NCI-H226 (cell line): ENCODE data around the gene HIC1.

Source experiments
- DNase-seq: peaks from one replicate; pipeline ENCODE4 v3.0.0-alpha.2; 2015

The HIC1 gene

DNA sequence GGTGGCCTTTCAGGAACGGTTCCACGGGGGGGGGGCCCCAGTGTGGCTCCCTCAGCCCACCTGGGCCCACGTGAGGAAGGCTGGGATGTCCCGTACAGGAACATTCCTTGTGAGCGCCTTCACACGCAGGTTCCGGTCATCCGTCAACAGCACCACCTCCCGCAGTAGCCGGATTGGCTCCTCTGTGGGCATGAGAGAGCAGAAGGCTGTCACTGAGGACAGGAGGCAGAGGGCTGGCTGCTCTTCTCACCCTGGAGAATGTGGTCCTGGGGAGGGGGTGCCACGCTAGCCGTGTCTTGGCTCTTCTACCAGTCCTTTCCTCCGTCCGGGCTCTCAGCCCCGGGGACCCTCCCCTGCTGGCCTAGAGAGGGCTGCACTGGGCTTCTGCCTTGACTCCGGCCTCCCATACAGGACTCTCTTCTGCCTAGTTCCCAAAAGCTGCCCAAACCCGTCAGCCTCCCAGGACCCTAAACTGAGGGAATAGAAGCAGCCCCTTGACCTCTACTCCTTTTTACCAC lies 6.6 kb downstream of the HIC1 start:
- no peak for DNase-seq

DNA sequence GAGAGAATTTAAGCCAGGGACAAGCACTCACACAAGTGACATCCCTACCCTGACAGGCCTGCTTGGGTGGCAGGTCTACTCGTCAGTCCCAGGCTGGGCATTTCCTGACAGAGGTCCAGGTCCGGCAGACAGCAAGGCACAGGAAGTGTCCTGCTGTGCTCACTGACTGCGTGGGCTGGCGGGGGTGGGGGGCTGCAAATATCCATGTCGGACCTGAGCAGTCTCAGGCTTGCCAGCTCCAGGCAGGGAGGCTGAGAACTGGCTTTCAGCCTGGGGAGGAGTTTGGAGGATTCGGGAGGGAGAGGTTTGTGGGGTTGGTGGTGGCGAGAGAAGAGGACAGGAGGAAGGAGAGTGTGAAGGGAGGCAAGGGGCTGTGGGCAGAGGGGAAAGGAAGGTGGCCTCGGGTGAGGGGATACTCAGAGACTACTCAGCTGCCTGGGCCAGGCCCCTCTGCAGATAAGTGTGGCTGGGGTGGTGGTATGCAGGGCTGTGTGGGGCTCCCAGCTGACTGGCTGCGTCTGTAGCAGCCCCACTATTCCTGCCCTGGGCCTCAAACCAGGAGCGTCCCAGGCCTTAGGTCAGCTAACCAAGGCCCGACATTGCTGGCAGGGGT lies 7.8 kb downstream of the HIC1 start:
- no peak for DNase-seq

DNA sequence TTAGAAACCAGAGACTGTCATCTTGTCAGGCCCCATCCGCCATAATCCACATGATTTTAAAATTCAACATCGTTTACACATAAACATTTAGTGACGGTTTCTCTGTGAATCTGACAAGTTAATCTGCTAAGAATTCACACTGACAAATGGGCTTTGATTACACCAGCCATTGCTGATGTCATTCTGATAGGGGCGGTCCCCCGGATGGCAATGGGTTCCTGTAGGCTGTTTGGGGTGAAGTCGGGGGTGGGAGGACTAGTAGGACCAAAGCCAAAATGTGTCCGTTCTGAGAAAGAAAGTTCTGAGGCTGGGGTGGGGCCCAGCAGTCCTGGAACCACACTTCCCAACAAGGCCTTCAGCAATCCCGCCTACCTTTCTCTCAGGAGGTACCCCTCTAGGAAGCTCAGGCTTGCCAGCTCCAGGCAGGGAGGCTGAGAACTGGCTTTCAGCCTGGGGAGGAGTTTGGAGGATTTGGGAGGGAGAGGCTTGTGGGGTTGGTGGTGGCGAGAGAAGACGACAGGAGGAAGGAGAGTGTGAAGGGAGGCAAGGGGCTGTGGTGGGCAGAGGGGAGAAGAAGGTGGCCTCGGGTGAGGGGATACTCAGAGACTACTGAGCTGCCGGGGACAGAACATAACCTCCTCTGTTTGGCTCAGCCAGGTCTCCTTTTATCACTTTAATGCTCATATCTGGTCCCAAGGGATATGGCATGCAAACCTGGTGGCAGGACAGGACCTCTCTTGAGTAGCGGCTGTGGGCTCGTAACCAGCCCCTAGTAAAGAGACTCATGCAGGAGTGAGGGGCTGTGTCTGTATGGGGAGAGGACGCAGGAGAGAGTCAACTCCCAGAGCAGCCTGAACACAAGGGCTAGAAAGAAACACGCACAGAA lies 8.6 kb downstream of the HIC1 start:
- DNase-seq, result no peak

DNA sequence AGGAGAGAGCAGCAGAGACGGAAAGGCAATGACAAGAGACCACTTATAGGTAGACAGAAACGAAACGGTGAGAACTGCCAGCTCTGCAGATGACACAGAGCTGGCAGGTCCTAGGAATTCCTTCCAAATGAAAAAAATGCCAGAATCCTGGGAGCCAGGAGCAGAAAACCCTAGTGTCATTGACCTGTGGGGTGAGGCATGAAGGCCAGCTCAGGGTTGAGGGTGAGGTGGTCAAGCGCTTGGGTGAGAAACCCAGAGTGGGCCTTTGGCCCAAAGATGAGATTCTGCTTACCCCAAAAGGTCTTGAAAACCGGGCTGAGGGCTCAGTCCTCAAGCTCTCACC lies 9.2 kb downstream of the HIC1 start:
- no peak for DNase-seq

GRCh38 chr17:2064520-2064971 lies 9.6 kb downstream of the HIC1 start:
- DNase-seq, result no peak

GRCh38 chr17:2064980-2065785 lies 10.3 kb downstream of the HIC1 start:
- DNase-seq, result no peak

- no peak for DNase-seq
Observed at GRCh38 chr17:2065949-2066400, 11.1 kb downstream of the HIC1 start.

- no peak for DNase-seq
Observed at GRCh38 chr17:2067048-2067561, 12.2 kb downstream of the HIC1 start.

GRCh38 chr17:2067608-2068024 lies 12.7 kb downstream of the HIC1 start:
- no peak for DNase-seq

DNA sequence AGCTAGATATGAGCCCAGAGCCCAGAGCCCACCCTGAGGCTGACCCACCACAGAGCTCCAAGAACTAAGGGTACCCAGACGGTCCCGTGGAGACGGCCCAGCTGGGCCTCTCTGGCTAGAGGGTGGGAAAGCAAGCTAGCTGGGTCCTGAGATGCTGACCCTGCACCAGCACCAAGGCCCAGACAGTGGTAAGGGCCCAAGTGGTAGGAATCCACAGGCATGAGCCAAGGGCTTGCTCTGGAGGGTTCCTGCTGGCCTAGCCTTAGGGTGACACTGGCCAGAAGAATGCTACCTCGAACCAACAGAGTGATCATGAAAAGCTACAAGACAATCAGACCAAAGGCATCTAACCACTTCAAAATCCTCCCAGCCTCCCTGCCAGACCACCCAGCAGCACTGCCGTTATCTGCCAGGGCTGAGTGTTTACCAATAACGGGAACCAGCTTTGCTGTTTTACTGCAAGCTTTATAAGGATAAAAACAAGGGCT lies 13.2 kb downstream of the HIC1 start:
- DNase-seq, result no peak

DNA sequence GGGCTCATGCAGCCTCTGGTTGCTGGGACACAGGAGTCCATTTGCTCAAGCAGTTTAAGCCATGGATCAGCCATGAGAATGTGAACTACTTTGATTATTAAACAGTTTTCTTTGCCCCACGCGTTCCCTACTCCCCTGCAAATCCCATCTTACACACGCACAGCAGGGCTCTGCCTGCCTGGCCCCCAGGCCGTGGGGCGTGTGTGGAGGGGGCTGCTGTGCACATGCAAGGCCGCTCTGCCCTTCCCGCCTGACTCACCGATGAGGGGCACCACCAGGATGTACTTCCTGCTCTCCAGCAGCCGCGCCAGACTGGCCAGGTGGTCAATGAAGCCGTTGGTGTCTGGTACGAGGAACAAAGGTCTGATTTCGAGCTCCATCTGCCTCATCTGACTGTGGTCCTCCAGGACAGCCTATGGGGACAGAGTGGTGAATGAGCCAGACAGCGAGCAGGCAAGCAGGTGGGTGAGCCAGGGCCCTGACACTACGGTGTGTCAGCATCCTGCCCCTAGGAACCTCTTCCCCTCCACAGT lies 13.7 kb downstream of the HIC1 start:
- no peak for DNase-seq

DNA sequence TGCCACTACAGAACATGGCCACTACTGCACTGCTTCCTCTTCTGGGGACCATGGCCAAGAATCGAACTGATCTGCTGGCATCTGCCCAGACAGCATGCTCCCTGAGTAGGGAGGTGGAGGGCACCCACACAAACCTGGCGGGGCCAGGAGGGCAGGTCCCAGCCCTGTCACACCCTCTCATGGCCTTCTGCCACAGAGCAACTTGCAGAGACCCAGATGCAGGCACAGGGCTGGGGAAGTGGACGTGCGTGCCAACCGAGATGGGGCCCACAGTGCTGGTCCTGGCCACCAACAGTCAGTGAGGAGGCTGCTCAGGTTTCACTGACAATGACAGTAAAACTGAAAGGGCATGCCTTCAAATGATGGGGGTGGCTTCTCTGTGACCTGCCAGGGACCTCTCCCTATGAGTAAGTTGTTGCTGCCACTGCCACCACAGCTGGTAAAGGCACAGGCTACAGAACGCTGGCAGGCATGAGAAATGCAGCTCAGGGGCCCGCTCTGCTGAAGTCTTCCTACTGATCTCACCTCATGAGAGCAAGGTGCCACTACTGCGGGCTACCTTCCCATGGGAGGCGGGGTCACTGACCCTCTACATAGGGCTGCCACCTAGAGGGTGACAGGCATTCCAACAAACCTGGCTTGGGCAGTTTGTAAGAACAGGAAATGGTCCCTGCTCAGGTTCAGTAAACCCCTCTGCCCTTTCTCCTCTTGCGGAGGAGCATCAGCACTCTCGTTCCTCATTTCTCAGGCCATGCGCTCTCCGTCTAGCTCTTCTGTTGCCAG lies 15.5 kb downstream of the HIC1 start:
- no peak for DNase-seq

DNA sequence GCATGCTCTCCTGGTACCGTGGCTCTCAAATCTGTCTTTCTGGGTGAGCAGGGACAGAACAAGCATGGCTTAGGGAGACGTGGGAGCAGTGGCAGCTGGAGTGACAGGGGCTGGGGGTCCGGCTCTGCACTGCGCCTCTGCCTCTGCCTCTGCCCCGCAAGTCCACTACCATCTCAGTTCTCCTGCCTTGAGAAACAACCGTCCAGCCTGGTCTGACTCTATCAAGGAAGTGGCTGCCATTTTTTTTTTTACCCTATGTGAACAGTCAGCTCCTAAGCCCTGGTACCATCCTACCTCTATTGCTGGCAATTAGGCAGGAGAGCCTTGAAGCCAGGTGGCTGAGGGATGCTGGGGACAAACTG lies 16.1 kb downstream of the HIC1 start:
- no peak for DNase-seq

DNA sequence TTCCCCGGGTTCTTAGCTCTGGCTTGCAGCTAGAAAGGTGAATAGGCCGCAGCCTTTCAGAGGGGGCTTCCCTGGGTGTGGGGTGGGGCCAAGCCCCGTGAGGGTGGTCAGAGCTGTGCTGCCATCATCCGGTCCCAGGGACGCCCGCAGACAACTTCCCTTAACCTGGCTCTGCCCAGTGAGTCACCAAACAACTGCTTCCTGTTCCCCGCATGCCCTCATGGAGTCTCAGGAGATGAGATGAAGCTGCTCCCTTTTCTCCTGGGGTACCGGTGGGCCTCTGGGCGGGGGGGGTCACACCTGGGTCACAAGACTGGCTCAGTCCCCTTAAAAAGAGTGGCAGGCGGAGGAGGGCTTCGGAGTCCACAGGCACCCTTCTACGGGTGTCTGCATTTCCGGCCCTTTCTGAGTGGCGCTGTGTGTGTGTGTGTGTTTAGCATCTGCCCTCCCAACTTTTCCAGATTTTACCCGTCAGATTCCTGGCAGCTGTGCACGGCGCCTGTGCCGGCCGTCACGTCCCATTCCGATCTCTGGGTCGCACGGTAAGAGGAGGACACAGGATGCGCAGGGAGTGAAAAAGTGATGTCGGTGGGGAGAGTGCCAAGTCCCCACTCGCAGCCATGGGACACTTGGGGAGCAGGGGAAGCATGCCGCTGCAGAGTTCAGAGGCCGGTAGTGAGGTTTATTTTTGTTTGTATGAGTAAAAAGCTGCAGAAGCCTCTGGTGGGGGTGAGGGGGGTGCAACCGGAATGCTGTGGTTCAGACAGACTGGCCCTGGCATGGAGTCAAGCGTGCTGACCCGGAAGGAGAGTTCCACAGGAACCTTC lies 16.8 kb downstream of the HIC1 start:
- no peak for DNase-seq

DNA sequence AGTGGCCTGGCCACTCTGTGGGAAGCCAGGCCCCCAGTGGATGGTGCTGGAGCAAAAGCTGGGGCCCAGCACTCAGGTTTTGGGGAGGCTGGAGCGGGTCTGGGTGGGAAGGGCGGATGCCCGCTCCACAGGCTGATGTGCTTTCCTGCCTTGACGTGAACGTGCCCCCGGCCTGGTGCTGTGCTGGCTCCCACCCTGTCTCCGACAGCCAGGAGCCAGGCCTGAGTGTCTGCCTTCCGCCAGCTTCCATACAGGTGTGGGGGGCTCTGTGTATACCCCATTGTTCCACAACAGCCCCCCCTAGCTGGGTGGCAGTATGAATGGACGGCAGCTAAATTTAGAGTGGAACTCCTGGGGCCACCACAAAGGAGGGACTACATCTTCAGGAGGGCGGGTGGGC lies 20.0 kb downstream of the HIC1 start:
- no peak for DNase-seq

DNA sequence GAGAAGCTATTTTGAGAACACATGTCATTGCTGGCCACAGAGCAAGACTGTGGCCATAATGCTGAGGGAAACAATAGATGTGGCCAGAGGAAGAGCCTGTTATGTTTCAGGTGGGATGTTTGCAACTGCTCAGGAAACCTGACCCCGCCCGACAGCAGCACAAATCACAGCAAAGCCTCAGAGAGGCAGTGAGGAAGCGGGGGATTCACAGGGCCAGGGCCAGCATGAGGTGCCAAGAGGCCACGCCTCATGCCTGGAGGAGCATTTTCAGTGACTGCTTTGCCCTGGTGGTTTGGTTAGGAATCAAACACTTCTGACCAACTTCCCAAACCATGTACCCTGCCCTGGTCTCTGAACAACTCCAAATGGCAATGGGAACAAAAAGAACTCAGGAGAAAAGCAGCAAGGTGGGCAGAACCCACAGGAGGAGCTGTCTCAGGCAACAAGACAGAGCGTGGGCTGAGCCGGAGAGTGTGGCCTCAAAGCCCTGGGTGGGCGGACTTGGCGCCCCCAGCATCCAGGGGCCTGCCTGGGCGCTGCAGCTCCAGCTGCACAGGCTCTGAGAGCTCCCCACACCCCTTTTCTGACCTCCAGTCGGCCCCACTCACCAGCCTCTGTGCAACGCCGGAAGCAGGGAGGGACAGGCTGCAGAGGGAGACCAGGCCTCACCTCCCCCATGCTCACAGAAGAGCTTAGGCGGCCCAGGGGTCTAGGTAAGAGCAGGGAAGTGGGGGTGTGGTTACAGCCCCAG lies 20.6 kb downstream of the HIC1 start:
- DNase-seq, result no peak

- DNase-seq, result no peak
Observed at GRCh38 chr17:2076087-2076984, 21.4 kb downstream of the HIC1 start.

DNA sequence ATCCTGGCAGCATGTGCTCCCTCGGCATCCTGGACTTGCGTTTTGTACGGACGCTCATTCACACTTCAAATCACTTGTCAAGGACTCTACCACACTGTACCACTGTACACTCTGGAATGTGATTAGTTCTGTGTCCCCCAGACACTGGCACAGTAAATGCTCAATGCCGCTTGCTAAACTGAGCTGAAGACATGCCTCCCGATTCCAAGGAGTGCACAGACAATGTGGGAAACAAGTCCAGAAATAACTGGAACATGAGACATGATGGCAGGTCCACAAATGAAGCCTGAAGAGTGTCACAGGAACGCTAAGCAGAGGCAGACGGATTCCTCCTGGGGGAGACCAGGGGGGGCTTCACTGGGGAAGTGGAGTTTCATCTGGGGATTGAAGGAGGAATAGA lies 22.1 kb downstream of the HIC1 start:
- no peak for DNase-seq

- DNase-seq, result peak; percentile 67
Observed at GRCh38 chr17:2081564-2081963, 26.7 kb downstream of the HIC1 start.
